Suprapubic skin (tissue), 4 donors: Measurements from ENCODE around the gene C1orf21.

Source experiments
- EP300 ChIP-seq: sonication (generic); formaldehyde crosslinking; IDR thresholded peaks from one replicate; pipeline ENCODE4 v1.6.1; 2017; ENCODE audit warnings: antibody characterized with exemption
- POLR2A ChIP-seq, 2 donors: fragments of 450-650 bp; IDR thresholded peaks; one replicate each; pipeline ENCODE4 v1.6.1; 2017; ENCODE audit warnings: antibody characterized with exemption in 2 of 2, mild to moderate bottlenecking in 2 of 2, moderate library complexity in 2 of 2
- POLR2AphosphoS5 ChIP-seq, 3 donors: sonication (generic); formaldehyde crosslinking; IDR thresholded peaks; one replicate each; pipeline ENCODE4 v1.6.1; 2017; ENCODE audit warnings: antibody characterized with exemption in 3 of 3
- TF ChIP-seq, protein P1 (sequence below), 2 donors: fragments of 200-600 bp in 1 of 2; fragments of 450-650 bp in 1 of 2; sonication (generic) in 1 of 2; IDR thresholded peaks; one replicate each; pipeline ENCODE4 v1.5.1; 2016 to 2019; ENCODE audit warnings: antibody characterized with exemption in 2 of 2, mild to moderate bottlenecking in 1 of 2, moderate library complexity in 1 of 2

DNA sequence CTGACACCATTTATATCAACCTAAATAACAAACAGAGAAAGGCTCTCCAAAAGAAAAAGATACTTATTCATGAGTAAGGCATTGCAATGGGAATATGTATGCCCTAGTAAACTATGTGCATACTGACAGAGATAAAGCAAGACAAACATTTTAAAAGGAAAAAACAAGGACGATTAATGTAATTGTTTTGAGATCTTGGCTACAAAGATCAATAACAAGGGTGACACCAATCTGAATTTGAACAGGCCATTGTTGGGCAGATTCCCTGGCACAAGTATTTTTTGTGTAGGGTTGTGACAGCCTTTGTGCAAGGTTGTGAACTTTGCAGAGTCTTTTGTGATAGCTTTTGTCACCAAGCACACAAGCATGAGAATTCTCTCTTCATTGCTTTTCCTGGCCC, 282.6 kb downstream of the C1orf21 start:
- TF ChIP-seq, protein P1, sequence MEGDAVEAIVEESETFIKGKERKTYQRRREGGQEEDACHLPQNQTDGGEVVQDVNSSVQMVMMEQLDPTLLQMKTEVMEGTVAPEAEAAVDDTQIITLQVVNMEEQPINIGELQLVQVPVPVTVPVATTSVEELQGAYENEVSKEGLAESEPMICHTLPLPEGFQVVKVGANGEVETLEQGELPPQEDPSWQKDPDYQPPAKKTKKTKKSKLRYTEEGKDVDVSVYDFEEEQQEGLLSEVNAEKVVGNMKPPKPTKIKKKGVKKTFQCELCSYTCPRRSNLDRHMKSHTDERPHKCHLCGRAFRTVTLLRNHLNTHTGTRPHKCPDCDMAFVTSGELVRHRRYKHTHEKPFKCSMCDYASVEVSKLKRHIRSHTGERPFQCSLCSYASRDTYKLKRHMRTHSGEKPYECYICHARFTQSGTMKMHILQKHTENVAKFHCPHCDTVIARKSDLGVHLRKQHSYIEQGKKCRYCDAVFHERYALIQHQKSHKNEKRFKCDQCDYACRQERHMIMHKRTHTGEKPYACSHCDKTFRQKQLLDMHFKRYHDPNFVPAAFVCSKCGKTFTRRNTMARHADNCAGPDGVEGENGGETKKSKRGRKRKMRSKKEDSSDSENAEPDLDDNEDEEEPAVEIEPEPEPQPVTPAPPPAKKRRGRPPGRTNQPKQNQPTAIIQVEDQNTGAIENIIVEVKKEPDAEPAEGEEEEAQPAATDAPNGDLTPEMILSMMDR (IDR thresholded peaks at IDR 0.05): no peak
- TF ChIP-seq EP300 (no peak), POLR2A (IDR thresholded peaks at IDR 0.05) (no peak), POLR2AphosphoS5 (IDR thresholded peaks at IDR 0.05) (no peak)
